Testis (tissue), 3 donors: ENCODE data around the gene ADH1C. TPM values are rescaled to one million over a fixed set of nuclear protein-coding genes. Genes with fewer than 3 reads are reported as not detected.

Experiments used
- DNase-seq: peaks from one replicate; pipeline ENCODE4 v3.0.0-alpha.2; 2019
- H3K27ac ChIP-seq, 2 donors: fragments of 200-600 bp; sonication (generic); one replicate each; pipeline ENCODE4 v1.5.1; 2019
- H3K27me3 ChIP-seq: fragments of 200-600 bp; sonication (generic); one replicate; pipeline ENCODE4 v1.5.1; 2019
- H3K36me3 ChIP-seq: fragments of 200-600 bp; sonication (generic); one replicate; pipeline ENCODE4 v1.5.1; 2017; ENCODE audit warnings: low read depth; ENCODE audit errors: missing control alignments
- H3K4me1 ChIP-seq: fragments of 200-600 bp; sonication (generic); one replicate; pipeline ENCODE4 v1.5.1; 2019
- H3K4me3 ChIP-seq, 2 donors: fragments of 200-600 bp; sonication (generic); one replicate each; pipeline ENCODE4 v1.5.1; 2017 to 2019
- H3K9me3 ChIP-seq: fragments of 200-600 bp; sonication (generic); one replicate; pipeline ENCODE4 v1.5.1; 2017
- CTCF ChIP-seq, 3 experiments: fragments of 450-650 bp in 2 of 3; fragments of 200-600 bp in 1 of 3; sonication (generic) in 1 of 3; IDR thresholded peaks; one replicate each; pipeline ENCODE4 v1.5.1; 2016 to 2019; ENCODE audit warnings: antibody characterized with exemption in 3 of 3, mild to moderate bottlenecking in 2 of 3, moderate library complexity in 1 of 3
- POLR2A ChIP-seq: fragments of 450-650 bp; IDR thresholded peaks from one replicate; pipeline ENCODE4 v1.6.1; 2017; ENCODE audit warnings: antibody characterized with exemption, mild to moderate bottlenecking, moderate library complexity
- WGBS, 2 donors: methylation state at CpG; one replicate each; pipeline ENCODE4 v1.1.5; 2018; 5-methylcytosine and 5-hydroxymethylcytosine counted together
- intact Hi-C: fragments of 100-400 bp; cut with DNase I; formaldehyde crosslinking; loops from one replicate; pipeline ENCODE4 v1.15.1; 2023; ENCODE audit warnings: low total_unique reads
- polyA plus RNA-seq: library from polyadenylated mRNA; stranded (reverse); fragments of 350-450 nt; fragmentation: Illumina TruSeq; extraction: RNeasy Lipid Tissue Mini Kit (QIAGEN cat#74804); gene quantifications from one replicate; pipeline ENCODE4 v1.2.3, GENCODE V29; 2014; ENCODE audit warnings: low read depth, low replicate concordance; ENCODE audit not compliant: insufficient read depth
- total RNA-seq, 2 donors: library from RNA; depleted of rRNA; stranded (reverse); fragments of >200 nt; gene quantifications; one replicate each; pipeline ENCODE4 v1.2.3, GENCODE V29; 2016

Gene ADH1C
- total and polyA plus RNA-seq, 3 donors from 2014 or later, result 0.43 to 2.6 (median 2.4) TPM

GRCh38 chr4:99341426-99341825, 11.1 kb downstream of the ADH1C start:
- H3K4me3 ChIP-seq, result no peak overlapping the region
- TF ChIP-seq POLR2A, result no peak
- TF ChIP-seq CTCF (IDR thresholded peaks at IDR 0.05), result no peak
- H3K4me1 ChIP-seq, result no peaks in the 10 kb centered on the region
- no peaks in the 10 kb centered on the region for H3K9me3 ChIP-seq
- no peaks in the 10 kb centered on the region for H3K27me3 ChIP-seq
- H3K36me3 ChIP-seq, result no peaks in the 10 kb centered on the region
- intact Hi-C loops, result no loop called here
- no peak overlapping the region for H3K27ac ChIP-seq
- 55 to 88% methylated on average over 1 of the region's 1 CpG for WGBS, 2 donors
- no peak for DNase-seq

GRCh38 chr4:99339172-99339571, 13.4 kb downstream of the ADH1C start:
- no peak for DNase-seq
- intact Hi-C loops, result no loop called here
- H3K9me3 ChIP-seq, result no peaks in the 10 kb centered on the region
- no peaks in the 10 kb centered on the region for H3K36me3 ChIP-seq
- no peaks in the 10 kb centered on the region for H3K4me1 ChIP-seq
- WGBS, 2 donors, result 83 to 85% methylated on average over 3 of the region's 3 CpGs
- H3K27ac ChIP-seq, result no peak overlapping the region
- no peaks in the 10 kb centered on the region for H3K27me3 ChIP-seq
- no peak for TF ChIP-seq POLR2A
- no peak for TF ChIP-seq CTCF (IDR thresholded peaks at IDR 0.05)
- no peak overlapping the region for H3K4me3 ChIP-seq

- WGBS, 2 donors, result 55 to 59% methylated on average over 4 of the region's 4 CpGs
- Histone ChIP-seq H3K27ac (no peak overlapping the region), H3K27me3 (no peaks in the 10 kb centered on the region), H3K9me3 (no peaks in the 10 kb centered on the region), H3K4me3 (no peak overlapping the region), H3K36me3 (no peaks in the 10 kb centered on the region), H3K4me1 (no peaks in the 10 kb centered on the region)
- TF ChIP-seq POLR2A (no peak), CTCF (IDR thresholded peaks at IDR 0.05) (no peak)
- no peak for DNase-seq
- intact Hi-C loops, result no loop called here
Measured at GRCh38 chr4:99336553-99336952, 16.0 kb downstream of the ADH1C start.

- Histone ChIP-seq H3K9me3 (no peaks in the 10 kb centered on the region), H3K27me3 (no peaks in the 10 kb centered on the region), H3K4me1 (no peaks in the 10 kb centered on the region), H3K4me3 (no peak overlapping the region), H3K27ac (no peak overlapping the region), H3K36me3 (no peaks in the 10 kb centered on the region)
- TF ChIP-seq CTCF (IDR thresholded peaks at IDR 0.05) (no peak), POLR2A (no peak)
- no peak for DNase-seq
- 88 to 89% methylated on average over 1 of the region's 1 CpG for WGBS, 2 donors
- intact Hi-C loops, result no loop called here
Measured at GRCh38 chr4:99334880-99335279, 17.7 kb downstream of the ADH1C start.

- H3K9me3 ChIP-seq, result no peaks in the 10 kb centered on the region
- H3K27me3 ChIP-seq, result no peaks in the 10 kb centered on the region
- 67 to 92% methylated on average over 3 of the region's 3 CpGs for WGBS, 2 donors
- no peak for DNase-seq
- H3K27ac ChIP-seq, result no peak overlapping the region
- H3K36me3 ChIP-seq, result no peaks in the 10 kb centered on the region
- H3K4me3 ChIP-seq, result no peak overlapping the region
- TF ChIP-seq POLR2A, result no peak
- TF ChIP-seq CTCF (IDR thresholded peaks at IDR 0.05), result no peak
- H3K4me1 ChIP-seq, result peaks cover under 1% of the 10 kb centered on the region
- intact Hi-C loops, result no loop called here
Measured at GRCh38 chr4:99330648-99331047, 21.9 kb downstream of the ADH1C start.
